OCI-LY7 (cell line): ENCODE results near the gene NVL. TPM values are rescaled to one million over a fixed set of nuclear protein-coding genes. Genes with fewer than 3 reads are reported as not detected.
"Not testable (repeated sequence)": the region's sequence is repeated elsewhere in the genome, so short reads cannot be mapped to it uniquely, and the experiment has no call there.

Experiments
- BruUV-seq: library from RNA; stranded (reverse); fragments of 400-500 nt; replicated peaks from 2 replicates; lab custom pipeline; 2021; lab: Mats Ljungman, UMichigan
- CTCF ChIA-PET: fragments of 300-600 bp; sonication (Branson Sonifier 250); formaldehyde crosslinking; loops from one replicate; lab custom pipeline; 2022; ENCODE audit warnings: antibody characterized with exemption; ENCODE audit not compliant: unreplicated experiment; lab: Charles Lee
- POLR2A ChIA-PET: fragments of 300-600 bp; sonication (Branson Sonifier 250); formaldehyde crosslinking; loops from one replicate; lab custom pipeline; 2022; ENCODE audit warnings: antibody characterized with exemption; lab: Charles Lee
- DNase-seq: peaks from one replicate; pipeline ENCODE4 v3.0.0-alpha.2; 2015; ENCODE audit warnings: low spot score
- H2AFZ ChIP-seq: fragments of 200-600 bp; sonication (generic), shearing (Covaris generic); 2 replicates; pipeline ENCODE4 v1.6.1; 2014; ENCODE audit warnings: mild to moderate bottlenecking, antibody characterized with exemption, low read length, moderate library complexity
- H3K27ac ChIP-seq: fragments of 200-600 bp; sonication (generic); 2 replicates; pipeline ENCODE4 v1.5.1; 2014; ENCODE audit warnings: mixed run types, low read depth, mild to moderate bottlenecking, moderate library complexity, low read length, inconsistent platforms; ENCODE audit not compliant: poor library complexity, severe bottlenecking
- H3K36me3 ChIP-seq: fragments of 200-600 bp; sonication (generic); 2 replicates; pipeline ENCODE4 v1.6.1; 2014; ENCODE audit warnings: mild to moderate bottlenecking, antibody characterized with exemption, low read length, moderate library complexity, mixed read lengths; ENCODE audit not compliant: insufficient read depth
- H3K4me1 ChIP-seq: fragments of 200-600 bp; sonication (generic); 2 replicates; pipeline ENCODE4 v1.5.1; 2014; ENCODE audit warnings: mild to moderate bottlenecking, low read length; ENCODE audit not compliant: insufficient read depth, poor library complexity, severe bottlenecking
- H3K4me2 ChIP-seq: fragments of 200-600 bp; sonication (generic); 2 replicates; pipeline ENCODE4 v1.6.1; 2014; ENCODE audit warnings: mild to moderate bottlenecking, low read length
- H3K4me3 ChIP-seq: fragments of 200-600 bp; sonication (generic); 2 replicates; pipeline ENCODE4 v1.5.1; 2014; ENCODE audit warnings: mild to moderate bottlenecking, low read depth, low read length; ENCODE audit not compliant: poor library complexity, severe bottlenecking
- H3K79me2 ChIP-seq: fragments of 200-600 bp; sonication (generic); 2 replicates; pipeline ENCODE4 v1.6.1; 2016; ENCODE audit warnings: low read depth, mild to moderate bottlenecking, low read length, moderate library complexity, mixed read lengths; ENCODE audit not compliant: insufficient read depth
- H3K9me2 ChIP-seq: fragments of 200-600 bp; sonication (generic); 2 replicates; pipeline ENCODE4 v1.6.1; 2016; ENCODE audit warnings: mild to moderate bottlenecking, low read length, mixed read lengths; ENCODE audit not compliant: insufficient read depth
- H3K9me3 ChIP-seq: fragments of 200-600 bp; sonication (generic); 2 replicates; pipeline ENCODE4 v1.6.1; 2014; ENCODE audit warnings: mild to moderate bottlenecking, mixed run types, low read length, mixed read lengths
- H4K20me1 ChIP-seq: fragments of 200-600 bp; sonication (generic); 2 replicates; pipeline ENCODE4 v1.6.1; 2014; ENCODE audit warnings: mild to moderate bottlenecking, antibody characterized with exemption, low read length, moderate library complexity, mixed read lengths; ENCODE audit not compliant: insufficient read depth
- EZH2phosphoT487 ChIP-seq: fragments of 200-600 bp; sonication (generic); IDR thresholded peaks from 2 replicates; pipeline ENCODE4 v1.6.1; 2018; ENCODE audit warnings: low read depth, borderline replicate concordance, mild to moderate bottlenecking, mixed run types, antibody characterized with exemption, low read length, moderate library complexity, mixed read lengths
- intact Hi-C: fragments of 100-400 bp; cut with micrococcal nuclease; formaldehyde crosslinking; loops from one replicate; pipeline ENCODE4 v1.10.0; 2022; ENCODE audit not compliant: unreplicated experiment
- total RNA-seq, 2 experiments: library from RNA; depleted of rRNA in 1 of 2; stranded (reverse); fragments of >200 nt in 1 of 2; shearing (Covaris generic) in 1 of 2; gene quantifications; 2 replicates each; pipeline ENCODE4 v1.2.3, GENCODE V29; 2014 to 2022
- TF ChIP-seq, protein P1 (sequence below): fragments of 200-600 bp; sonication (generic); conservative IDR thresholded peaks from 2 replicates; pipeline ENCODE4 v1.5.1; 2014; ENCODE audit warnings: mild to moderate bottlenecking, antibody characterized with exemption, low read length, moderate library complexity, mixed read lengths

Gene NVL
- total RNA-seq, 2 experiments from 2014 or later, result 31.6 to 43.0 TPM

DNA sequence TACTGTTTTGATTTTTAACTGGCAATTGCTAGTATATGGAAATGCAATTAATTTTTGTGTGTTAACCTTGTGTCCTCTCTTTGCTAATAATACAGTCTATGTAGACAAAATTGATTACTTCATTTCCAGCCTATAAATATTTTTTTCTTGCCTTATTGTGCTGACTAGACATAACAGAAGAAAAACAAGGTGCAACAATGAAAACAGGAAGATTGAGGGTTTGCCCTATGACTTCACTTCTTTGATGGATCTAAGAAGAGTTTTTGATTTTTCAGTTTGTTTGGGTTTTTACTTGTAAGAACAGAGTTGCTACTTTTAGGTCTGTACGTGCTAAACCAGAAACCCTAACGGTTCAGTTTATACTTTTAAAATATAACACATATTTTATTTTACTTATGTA is 18.2 kb upstream of the NVL start:
- no peaks in the 10 kb centered on the region for H4K20me1 ChIP-seq
- CTCF ChIA-PET, result no interaction called here
- no peaks in the 10 kb centered on the region for H3K4me1 ChIP-seq
- DNase-seq, result no peak
- intact Hi-C loops, result no loop called here
- H2AFZ ChIP-seq, result no peak overlapping the region
- H3K9me3 ChIP-seq, result peaks cover 8% of the 10 kb centered on the region; the same call in 1 of the 2 replicates
- H3K36me3 ChIP-seq, result no peaks in the 10 kb centered on the region
- BruUV-seq, result no TSS peak
- no peak for TF ChIP-seq EZH2phosphoT487
- TF ChIP-seq, protein P1, sequence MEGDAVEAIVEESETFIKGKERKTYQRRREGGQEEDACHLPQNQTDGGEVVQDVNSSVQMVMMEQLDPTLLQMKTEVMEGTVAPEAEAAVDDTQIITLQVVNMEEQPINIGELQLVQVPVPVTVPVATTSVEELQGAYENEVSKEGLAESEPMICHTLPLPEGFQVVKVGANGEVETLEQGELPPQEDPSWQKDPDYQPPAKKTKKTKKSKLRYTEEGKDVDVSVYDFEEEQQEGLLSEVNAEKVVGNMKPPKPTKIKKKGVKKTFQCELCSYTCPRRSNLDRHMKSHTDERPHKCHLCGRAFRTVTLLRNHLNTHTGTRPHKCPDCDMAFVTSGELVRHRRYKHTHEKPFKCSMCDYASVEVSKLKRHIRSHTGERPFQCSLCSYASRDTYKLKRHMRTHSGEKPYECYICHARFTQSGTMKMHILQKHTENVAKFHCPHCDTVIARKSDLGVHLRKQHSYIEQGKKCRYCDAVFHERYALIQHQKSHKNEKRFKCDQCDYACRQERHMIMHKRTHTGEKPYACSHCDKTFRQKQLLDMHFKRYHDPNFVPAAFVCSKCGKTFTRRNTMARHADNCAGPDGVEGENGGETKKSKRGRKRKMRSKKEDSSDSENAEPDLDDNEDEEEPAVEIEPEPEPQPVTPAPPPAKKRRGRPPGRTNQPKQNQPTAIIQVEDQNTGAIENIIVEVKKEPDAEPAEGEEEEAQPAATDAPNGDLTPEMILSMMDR, result no peak
- no peaks in the 10 kb centered on the region for H3K79me2 ChIP-seq
- H3K4me2 ChIP-seq, result no peak overlapping the region
- H3K4me3 ChIP-seq, result no peak overlapping the region
- no peak overlapping the region for H3K27ac ChIP-seq
- H3K9me2 ChIP-seq, result no peaks in the 10 kb centered on the region
- POLR2A ChIA-PET, result no interaction called here

- CTCF ChIA-PET, result no interaction called here
- POLR2A ChIA-PET, result interaction anchor here (0.6 to 1.3 kb wide), 3 partner anchors 9 to 335 kb away, joined by 3 to 4 read pairs (median 4); no protein-coding TSS in a partner anchor
- Histone ChIP-seq H3K4me3 (no peak overlapping the region), H3K27ac (no peak overlapping the region), H3K9me2 (no peaks in the 10 kb centered on the region), H2AFZ (no peak overlapping the region), H3K79me2 (no peaks in the 10 kb centered on the region), H3K36me3 (no peaks in the 10 kb centered on the region), H4K20me1 (no peaks in the 10 kb centered on the region), H3K9me3 (peaks cover 12% of the 10 kb centered on the region; the same call in 1 of the 2 replicates), H3K4me1 (no peaks in the 10 kb centered on the region), H3K4me2 (no peak overlapping the region)
- intact Hi-C loops, result no loop called here
- TF ChIP-seq, protein P1, result no peak
- TF ChIP-seq EZH2phosphoT487, result no peak
- DNase-seq, result no peak
- no TSS peak for BruUV-seq
Measured at GRCh38 chr1:224343679-224344078, 13.7 kb upstream of the NVL start.

GRCh38 chr1:224340453-224341384 is 10.7 kb upstream of the NVL start:
- H3K4me3 ChIP-seq, H3K79me2 ChIP-seq, intact Hi-C loops, H3K9me2 ChIP-seq, BruUV-seq, CTCF ChIA-PET, H3K36me3 ChIP-seq, H4K20me1 ChIP-seq, H3K4me1 ChIP-seq, DNase-seq, H3K27ac ChIP-seq, H2AFZ ChIP-seq: not testable (repeated sequence)
- peak overlapping the region; percentile 8; the same call in 1 of the 2 replicates for H3K4me2 ChIP-seq
- POLR2A ChIA-PET, result interaction anchor here (0.6 kb wide), 1 partner anchor 117 kb away, joined by 3 read pairs; no protein-coding TSS in a partner anchor
- peaks cover 12% of the 10 kb centered on the region; the same call in 1 of the 2 replicates for H3K9me3 ChIP-seq
